NCI-H1105 treated with DMSO at 0.1 percent for 48 hours (cell line): ENCODE measurements around the gene TRIM67.

Source experiments
- DNase-seq: peaks from one replicate; lab custom pipeline; 2025; lab: John Stamatoyannopoulos, UW

The TRIM67 gene

GRCh38 chr1:231233735-231234417 lies 72.0 kb downstream of the TRIM67 start:
- DNase-seq: no peak

- DNase-seq: no peak
Observed at GRCh38 chr1:231234506-231234905, 72.6 kb downstream of the TRIM67 start.

GRCh38 chr1:231235526-231236207 lies 73.8 kb downstream of the TRIM67 start:
- DNase-seq: no peak

- no peak for DNase-seq
Observed at GRCh38 chr1:231236208-231236591, 74.3 kb downstream of the TRIM67 start.

GRCh38 chr1:231236938-231237337 lies 75.1 kb downstream of the TRIM67 start:
- DNase-seq: no peak

- no peak for DNase-seq
Observed at GRCh38 chr1:231238298-231238697, 76.4 kb downstream of the TRIM67 start.

GRCh38 chr1:231240531-231240882 lies 78.6 kb downstream of the TRIM67 start:
- no peak for DNase-seq

GRCh38 chr1:231240883-231241735 lies 79.3 kb downstream of the TRIM67 start, which contains the start of gene GNPAT:
Gene GNPAT (plus strand): TSS chr1:231241212. CDS start chr1:231241379, 167 bp downstream.
- DNase-seq: peak; percentile 46

- DNase-seq: peak; percentile 24
Observed at GRCh38 chr1:231241750-231242149, 79.9 kb downstream of the TRIM67 start.

- no peak for DNase-seq
Observed at GRCh38 chr1:231242516-231243198, 80.8 kb downstream of the TRIM67 start.

- no peak for DNase-seq
Observed at GRCh38 chr1:231248778-231249177, 86.9 kb downstream of the TRIM67 start.

- DNase-seq: no peak
Observed at GRCh38 chr1:231252336-231252735, 90.5 kb downstream of the TRIM67 start.

GRCh38 chr1:231260351-231260750 lies 98.5 kb downstream of the TRIM67 start:
- no peak for DNase-seq

- no peak for DNase-seq
Observed at GRCh38 chr1:231264642-231265041, 102.8 kb downstream of the TRIM67 start.

- DNase-seq: no peak
Observed at GRCh38 chr1:231265379-231265778, 103.5 kb downstream of the TRIM67 start.

- DNase-seq: no peak
Observed at GRCh38 chr1:231266811-231267322, 105.0 kb downstream of the TRIM67 start.
